Activated CD4-positive, alpha-beta T cell treated with anti-CD3 and anti-CD28 coated beads, Interleukin-10, Interleukin-2, amounts not matched to agents 100 ng/mL and 50 ng/mL, durations not matched to agents 16 hours and 8 hours (primary cell): Measurements from ENCODE around the gene FAT1.

Source experiments
- DNase-seq: peaks from one replicate; pipeline ENCODE4 v3.0.0-alpha.2; 2020

Gene FAT1

GRCh38 chr4:186554914-186555827, 168.5 kb downstream of the FAT1 start, which contains the start of gene MTNR1A:
TSS of gene MTNR1A (minus strand) at chr4:186555567. CDS start at chr4:186555365, 202 bp downstream.
- no peak for DNase-seq

GRCh38 chr4:186554539-186554913, 169.1 kb downstream of the FAT1 start:
- DNase-seq = no peak

- no peak for DNase-seq
Measured at GRCh38 chr4:186553717-186554116, 169.9 kb downstream of the FAT1 start.

- DNase-seq = no peak
Measured at GRCh38 chr4:186551849-186552248, 171.8 kb downstream of the FAT1 start.

GRCh38 chr4:186545436-186545835, 178.2 kb downstream of the FAT1 start:
- DNase-seq = no peak

GRCh38 chr4:186543206-186543605, 180.4 kb downstream of the FAT1 start:
- DNase-seq = no peak

GRCh38 chr4:186541801-186542200, 181.9 kb downstream of the FAT1 start:
- DNase-seq = no peak

GRCh38 chr4:186537843-186538521, 185.7 kb downstream of the FAT1 start:
- no peak for DNase-seq
